GM21825 (cell line): ENCODE results near the gene ZNF318.
"Not testable (repeated sequence)": the region's sequence is repeated elsewhere in the genome, so short reads cannot be mapped to it uniquely, and the experiment has no call there.

Source experiments
- ATAC-seq: cut with Tn5 transposase; IDR thresholded peaks from one replicate; pipeline ENCODE4 v1.9.1; 2021; ENCODE audit warnings: mild to moderate bottlenecking, moderate library complexity; ENCODE audit not compliant: unreplicated experiment

The ZNF318 gene

GRCh38 chr6:43303751-43304331 is 65.6 kb downstream of the ZNF318 start:
- no peak for ATAC-seq

DNA sequence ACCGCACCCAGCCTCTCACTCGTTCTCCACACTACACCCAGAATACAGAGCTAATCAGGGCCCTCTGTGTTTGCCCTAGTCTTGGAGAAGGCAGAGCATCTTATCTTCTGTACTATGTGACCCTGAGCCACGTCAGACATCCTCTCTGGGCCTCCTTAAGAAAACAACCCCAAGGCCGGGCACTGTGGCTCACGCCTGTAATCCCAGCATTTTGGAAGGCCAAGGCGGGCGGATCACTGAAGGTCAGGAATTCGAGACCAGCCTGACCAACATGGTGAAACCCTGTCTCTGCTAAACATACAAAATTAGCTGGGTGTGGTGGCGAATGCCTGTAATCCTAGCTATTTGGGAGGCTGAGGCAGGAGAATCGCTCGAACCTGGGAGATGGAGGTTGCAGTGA is 66.4 kb downstream of the ZNF318 start:
- not testable (repeated sequence) for ATAC-seq

DNA sequence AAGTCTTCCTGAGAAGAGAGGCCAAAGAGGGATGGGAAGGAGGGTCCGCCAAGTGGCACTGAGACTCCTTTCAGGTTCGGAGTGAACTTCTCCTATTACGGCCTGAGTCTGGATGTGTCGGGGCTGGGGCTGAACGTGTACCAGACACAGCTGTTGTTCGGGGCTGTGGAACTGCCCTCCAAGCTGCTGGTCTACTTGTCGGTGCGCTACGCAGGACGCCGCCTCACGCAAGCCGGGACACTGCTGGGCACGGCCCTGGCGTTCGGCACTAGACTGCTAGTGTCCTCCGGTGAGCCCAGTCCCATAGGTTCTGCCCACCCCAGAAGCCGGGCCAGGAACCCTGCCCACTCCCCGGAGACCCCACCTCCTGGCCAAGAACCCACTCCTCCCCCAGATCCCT is 67.3 kb downstream of the ZNF318 start:
- ATAC-seq, result no peak

DNA sequence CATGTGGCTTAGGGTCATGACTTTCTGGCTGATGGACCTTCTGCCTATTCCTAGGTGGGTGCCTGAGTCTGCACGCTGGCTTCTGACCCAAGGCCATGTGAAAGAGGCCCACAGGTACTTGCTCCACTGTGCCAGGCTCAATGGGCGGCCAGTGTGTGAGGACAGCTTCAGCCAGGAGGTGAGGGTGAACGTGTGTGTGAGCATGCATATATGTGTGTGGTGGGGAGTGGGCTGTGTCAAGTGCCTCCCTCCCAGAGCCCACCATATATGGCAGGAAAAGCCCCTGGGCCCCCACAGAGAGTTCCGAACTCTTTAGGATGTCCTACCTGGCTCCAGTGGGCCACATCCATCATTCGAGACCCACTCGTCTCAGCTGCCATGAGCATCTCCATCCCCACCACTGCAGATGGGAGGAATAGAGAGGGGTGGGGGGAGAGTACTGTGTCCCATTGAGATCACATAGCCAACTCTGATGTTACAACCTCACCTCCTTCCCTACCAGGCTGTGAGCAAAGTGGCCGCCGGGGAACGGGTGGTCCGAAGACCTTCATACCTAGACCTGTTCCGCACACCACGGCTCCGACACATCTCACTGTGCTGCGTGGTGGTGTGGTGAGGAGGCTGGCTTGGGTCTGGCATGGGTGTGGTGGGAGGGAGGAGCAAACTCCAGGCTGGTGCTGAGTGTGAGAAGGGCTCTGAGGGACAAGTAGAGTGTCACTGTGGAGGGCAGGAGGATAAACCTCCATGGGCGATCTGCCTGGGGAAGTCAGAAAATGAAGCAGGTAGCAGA is 68.2 kb downstream of the ZNF318 start:
- no peak for ATAC-seq

DNA sequence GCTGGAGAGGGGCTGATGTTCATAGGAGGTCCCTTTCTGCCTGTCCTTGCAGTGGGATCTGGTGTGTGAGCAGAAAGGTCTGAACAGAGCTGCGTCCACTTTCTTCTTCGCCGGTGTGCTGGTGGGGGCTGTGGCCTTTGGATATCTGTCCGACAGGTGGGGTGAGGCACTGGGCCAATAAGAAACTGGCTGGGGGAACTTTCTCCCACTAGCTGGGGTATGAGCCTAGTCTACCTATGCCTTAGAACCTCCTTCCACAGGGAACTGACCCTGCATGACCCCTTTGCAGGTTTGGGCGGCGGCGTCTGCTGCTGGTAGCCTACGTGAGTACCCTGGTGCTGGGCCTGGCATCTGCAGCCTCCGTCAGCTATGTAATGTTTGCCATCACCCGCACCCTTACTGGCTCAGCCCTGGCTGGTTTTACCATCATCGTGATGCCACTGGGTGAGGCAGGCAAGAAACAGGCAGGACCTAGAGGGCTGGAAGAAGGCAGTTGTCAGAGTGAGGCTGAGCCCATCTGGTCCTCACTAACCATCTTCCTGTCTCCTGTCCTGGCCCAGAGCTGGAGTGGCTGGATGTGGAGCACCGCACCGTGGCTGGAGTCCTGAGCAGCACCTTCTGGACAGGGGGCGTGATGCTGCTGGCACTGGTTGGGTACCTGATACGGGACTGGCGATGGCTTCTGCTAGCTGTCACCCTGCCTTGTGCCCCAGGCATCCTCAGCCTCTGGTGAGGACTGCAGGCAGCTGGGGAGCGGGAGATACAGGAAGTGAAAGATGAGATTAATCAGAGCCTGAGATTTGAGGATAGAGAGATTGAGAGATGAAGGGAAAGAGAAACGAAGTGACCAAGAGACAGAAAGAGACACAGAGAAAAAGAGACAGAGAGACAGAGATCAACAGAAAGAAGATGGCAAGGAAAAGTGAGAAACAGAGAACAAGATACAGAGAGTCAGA is 69.8 kb downstream of the ZNF318 start:
- no peak for ATAC-seq

DNA sequence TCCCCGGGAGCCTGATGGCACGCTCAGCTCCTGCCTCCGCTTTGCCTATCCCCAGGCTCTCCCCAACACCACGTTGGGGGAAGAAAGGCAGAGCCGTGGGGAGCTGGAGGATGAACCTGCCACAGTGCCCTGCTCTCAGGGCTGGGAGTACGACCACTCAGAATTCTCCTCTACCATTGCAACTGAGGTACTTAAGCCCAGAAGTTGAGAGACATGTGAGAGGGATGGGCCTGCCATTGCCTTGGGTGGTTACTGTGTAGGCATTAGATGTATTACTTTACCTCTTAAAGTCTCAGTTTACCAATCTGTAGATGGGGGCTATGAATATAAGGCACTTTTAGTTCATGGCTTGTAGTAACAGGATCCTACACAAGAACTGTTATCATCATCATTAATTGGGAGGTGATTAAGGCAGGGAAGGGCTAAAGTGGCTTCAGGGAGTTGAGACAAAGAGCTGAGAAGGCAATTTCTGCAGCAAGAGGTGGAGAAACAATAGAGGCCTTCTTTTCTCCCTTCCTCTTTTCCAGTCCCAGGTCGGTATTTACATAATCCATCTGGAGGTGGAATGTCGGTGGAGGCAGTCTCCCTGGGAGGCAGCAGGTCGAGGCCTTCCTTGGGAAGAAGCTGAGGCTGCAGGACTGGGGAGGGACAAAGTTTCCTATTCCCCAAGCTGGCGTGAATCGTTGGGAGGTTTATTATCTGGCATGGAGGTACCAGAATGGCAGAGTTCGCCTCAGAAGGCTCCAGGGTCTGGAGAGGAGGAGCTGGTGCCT is 70.7 kb downstream of the ZNF318 start:
- ATAC-seq, result no peak

DNA sequence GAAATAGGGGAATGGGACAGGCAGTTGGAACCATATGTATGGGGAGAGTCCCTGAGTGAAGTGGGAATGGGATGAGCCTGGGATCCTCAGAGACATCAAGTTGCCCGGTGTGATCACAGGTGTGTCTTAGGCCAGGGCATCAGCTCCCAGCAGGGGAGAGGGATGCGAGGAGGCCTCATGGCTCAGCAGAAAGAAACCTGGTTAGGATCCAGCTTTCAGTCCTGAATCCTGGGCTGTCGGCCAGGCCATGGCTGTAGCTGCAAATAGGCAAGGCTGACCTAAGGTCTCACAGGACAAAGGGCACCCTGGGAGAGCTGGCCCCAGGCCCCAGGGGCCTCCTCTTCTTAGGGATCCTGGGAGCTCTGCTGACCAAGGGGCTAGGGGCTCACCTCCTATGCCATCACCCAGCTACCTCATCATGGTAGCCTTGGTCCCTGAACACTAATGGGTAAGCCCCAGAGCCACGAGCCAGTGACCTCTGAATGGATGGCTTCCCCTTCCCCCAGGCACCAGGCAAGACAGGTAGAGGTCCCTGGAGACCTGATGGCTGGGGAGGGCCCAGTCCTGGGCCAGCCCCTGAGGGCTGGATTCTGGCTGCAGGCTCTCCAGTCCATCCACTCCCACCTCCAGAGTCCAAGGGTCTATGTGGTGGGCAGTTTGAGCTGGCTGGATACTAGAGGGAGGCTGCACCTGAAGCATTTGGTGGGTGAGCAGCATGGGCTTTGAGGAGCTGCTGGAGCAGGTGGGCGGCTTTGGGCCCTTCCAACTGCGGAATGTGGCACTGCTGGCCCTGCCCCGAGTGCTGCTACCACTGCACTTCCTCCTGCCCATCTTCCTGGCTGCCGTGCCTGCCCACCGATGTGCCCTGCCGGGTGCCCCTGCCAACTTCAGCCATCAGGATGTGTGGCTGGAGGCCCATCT is 71.5 kb downstream of the ZNF318 start, which contains the start of gene SLC22A7:
TSS of gene SLC22A7 (plus strand) at position 617 of the 921 bp plus-strand sequence. CDS start at position 716, 99 bp downstream.
- no peak for ATAC-seq

DNA sequence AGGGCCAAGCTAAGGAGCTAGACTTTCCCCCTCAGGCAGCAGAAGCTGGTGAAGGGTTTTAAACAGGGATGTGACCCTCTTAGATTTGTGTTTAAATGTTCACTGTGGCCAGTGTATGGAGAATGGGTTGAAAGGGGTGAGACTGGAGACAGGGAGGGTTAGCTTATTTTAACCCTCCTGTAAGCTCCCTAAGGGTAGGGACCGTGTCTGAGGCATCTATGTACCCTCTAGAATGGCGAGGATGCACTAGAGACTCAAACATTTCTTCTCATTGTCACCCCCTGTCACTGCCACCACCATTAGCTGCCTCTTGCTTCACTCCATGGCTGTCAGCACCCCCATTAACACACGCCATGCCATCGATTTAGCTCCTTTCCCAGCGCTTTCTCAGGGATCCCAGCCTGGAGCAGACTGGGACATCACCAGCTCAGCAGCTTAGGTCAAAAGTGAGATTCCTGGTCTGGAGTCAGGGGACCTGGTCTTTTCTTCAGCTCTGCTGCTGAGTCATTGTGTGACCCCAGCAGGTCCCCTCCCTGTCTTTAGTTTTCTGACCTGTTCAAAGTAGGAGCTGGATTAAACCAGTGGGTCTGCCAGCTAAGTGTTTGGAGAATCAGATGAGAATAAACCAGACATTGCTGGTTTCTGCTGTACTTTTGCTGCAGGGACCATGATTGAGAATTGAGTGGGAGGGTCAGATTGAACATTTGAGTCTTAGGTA is 72.5 kb downstream of the ZNF318 start:
- ATAC-seq, result no peak

GRCh38 chr6:43295456-43295855 is 74.0 kb downstream of the ZNF318 start:
- ATAC-seq, result no peak

GRCh38 chr6:43294536-43294935 is 74.9 kb downstream of the ZNF318 start:
- no peak for ATAC-seq

DNA sequence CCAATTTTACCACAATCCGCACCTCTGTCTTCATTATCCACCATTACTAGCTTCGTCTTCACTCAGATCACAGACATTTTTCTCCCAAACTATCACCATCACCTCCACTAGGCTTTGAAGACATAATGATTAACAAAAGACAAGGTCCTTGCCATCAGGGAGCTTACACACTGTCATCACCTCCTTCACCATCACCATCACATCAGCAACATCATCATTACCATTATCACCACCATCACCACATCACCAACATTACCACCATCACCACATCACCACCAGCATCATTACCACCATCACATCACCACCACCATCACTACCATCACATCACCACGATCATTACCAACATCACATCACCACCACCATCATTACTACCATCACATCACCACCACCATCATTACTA is 75.7 kb downstream of the ZNF318 start:
- no peak for ATAC-seq

GRCh38 chr6:43292763-43293318 is 76.6 kb downstream of the ZNF318 start:
- no peak for ATAC-seq

DNA sequence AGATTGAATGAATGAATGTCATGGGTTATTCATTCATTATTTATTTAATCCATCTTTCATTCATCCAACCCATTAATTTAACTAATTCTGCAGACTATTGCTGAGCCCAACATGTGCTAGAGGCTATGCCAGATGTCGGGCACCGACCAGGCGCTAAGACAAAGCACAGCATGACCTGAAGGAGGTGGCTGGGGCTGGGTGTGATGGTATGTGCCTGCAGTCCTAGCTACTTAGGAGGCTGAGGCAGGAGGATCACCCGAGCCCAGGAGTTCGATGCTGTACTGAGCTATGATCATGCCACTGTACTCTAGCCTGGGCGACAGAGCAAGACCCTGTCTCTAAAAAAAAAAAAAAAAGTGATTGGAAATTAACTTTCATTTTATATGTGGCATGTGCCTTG is 77.1 kb downstream of the ZNF318 start:
- no peak for ATAC-seq

DNA sequence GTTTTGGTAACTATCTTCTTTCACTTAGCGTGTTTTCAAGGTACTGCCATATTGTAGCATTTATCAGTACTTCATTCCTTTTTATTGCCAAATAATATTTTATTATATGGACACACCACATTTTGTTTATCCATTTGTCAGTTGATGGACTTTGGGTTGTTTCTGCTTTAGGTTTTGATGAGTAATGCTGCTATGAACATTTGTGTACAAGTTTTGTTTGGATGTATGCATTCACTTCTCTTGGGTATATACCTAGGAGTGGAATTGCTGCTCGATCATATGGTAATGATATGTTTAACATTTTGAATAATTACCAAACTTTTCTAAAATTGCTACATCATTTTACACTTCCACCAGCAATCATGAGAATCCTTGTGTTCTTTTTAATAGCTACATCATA is 77.7 kb downstream of the ZNF318 start:
- no peak for ATAC-seq

- ATAC-seq, result no peak
Observed at GRCh38 chr6:43290905-43291355, 78.5 kb downstream of the ZNF318 start.

GRCh38 chr6:43290339-43290904 is 79.0 kb downstream of the ZNF318 start:
- no peak for ATAC-seq

DNA sequence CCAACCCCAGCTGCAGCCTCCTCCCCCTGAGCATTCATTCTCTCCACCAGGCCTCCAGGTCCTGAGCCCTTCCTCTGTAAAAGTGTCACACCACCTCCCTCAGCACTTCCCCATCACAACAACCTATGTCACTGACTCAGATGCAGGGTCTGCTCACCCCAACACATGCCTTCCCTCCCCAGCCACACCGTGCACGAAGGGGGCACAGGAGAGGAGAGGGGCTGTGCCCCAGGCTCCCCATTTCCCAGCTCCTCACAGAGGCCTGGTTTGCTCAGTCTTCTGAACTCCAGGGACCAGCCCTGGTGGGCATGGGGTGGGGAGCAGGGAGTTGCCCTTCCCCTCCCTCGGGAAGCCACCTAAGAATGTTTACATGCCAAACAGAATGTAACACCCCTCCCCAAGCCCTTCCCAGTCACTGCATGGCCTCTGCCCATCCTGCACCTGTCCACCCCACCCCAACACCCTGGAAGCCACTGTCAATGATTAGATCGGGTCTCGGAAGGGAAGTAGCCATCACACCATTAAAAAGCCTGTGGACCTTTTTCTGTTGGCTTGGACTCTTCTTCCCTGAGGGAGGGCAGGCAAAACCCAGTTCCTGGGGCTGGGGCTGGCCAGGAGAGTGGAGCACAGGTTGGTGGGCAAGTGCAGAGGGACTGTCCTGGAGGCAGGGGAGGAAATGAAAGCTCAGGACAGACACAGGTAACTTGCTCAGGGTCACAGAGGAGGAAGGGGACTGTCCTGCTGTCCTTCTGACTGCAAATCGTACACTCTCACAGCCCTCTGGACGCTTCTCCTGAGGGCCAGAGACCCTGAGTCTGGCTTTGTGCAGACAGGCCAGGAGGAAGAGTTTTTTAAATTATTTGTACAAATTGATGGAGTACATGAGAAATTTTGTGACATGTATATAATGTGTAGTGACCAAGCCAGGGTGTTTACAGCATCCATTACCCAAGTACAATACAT is 81.4 kb downstream of the ZNF318 start:
- ATAC-seq, result no peak
